ENCODE results near the gene STAG3. TPM values are rescaled to one million over a fixed set of nuclear protein-coding genes. Genes with fewer than 3 reads are reported as not detected.
"Not testable (repeated sequence)": the region's sequence is repeated elsewhere in the genome, so short reads cannot be mapped to it uniquely, and the experiment has no call there.

Gene STAG3
- total RNA-seq, 2 donors from 2014 or later, result 7.8 to 22.1 TPM

- Mint-ChIP-seq H3K4me3 (peak overlapping the region; percentile 97), H3K27ac (peak overlapping the region; percentile 98), H3K36me3 (ENCODE audit: low read depth) (peaks cover 88% of the 10 kb centered on the region), H3K27me3 (no peaks in the 10 kb centered on the region), H3K9me3 (no peaks in the 10 kb centered on the region), H3K4me1 (peaks cover 17% of the 10 kb centered on the region)
- ATAC-seq (replicated peaks), result no peak
Observed at GRCh38 chr7:100222445-100223132, 44.9 kb downstream of the STAG3 start.

- not testable (repeated sequence) for H3K9me3 Mint-ChIP-seq, H3K27me3 Mint-ChIP-seq
- H3K27ac Mint-ChIP-seq, result peak overlapping the region; percentile 98
- peak overlapping the region; percentile 97 for H3K4me3 Mint-ChIP-seq
- H3K4me1 Mint-ChIP-seq, result peaks cover 16% of the 10 kb centered on the region
- peak; percentile 11 for ATAC-seq (replicated peaks)
- H3K36me3 Mint-ChIP-seq (ENCODE audit: low read depth), result peaks cover 94% of the 10 kb centered on the region
Observed at GRCh38 chr7:100223376-100223927, 45.7 kb downstream of the STAG3 start.

DNA sequence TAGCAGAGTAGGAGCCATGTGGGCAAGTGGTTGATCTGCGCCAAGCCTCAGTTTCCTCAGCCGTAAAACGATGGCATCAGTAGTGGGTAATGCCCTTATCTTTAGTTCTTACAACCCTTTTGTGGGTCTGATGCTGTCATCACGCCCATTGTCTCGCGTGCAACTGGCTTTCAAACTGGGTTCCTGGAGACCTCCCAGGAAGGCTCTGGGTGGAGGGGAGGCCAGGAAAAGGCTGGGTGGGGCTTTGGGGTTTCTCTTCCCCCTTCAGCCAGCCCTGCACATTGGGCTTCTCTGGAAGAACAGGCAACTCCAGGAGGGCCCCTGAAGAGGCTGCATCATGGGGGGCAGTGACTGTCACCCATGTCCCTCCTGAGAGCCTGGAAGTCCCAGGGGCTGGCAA is 47.2 kb downstream of the STAG3 start:
- H3K36me3 Mint-ChIP-seq (ENCODE audit: low read depth), result peaks cover 92% of the 10 kb centered on the region
- not testable (repeated sequence) for H3K9me3 Mint-ChIP-seq; H3K4me1 Mint-ChIP-seq; ATAC-seq (replicated peaks); H3K27me3 Mint-ChIP-seq
- H3K4me3 Mint-ChIP-seq, result peak overlapping the region; percentile 97
- peak overlapping the region; percentile 98 for H3K27ac Mint-ChIP-seq

DNA sequence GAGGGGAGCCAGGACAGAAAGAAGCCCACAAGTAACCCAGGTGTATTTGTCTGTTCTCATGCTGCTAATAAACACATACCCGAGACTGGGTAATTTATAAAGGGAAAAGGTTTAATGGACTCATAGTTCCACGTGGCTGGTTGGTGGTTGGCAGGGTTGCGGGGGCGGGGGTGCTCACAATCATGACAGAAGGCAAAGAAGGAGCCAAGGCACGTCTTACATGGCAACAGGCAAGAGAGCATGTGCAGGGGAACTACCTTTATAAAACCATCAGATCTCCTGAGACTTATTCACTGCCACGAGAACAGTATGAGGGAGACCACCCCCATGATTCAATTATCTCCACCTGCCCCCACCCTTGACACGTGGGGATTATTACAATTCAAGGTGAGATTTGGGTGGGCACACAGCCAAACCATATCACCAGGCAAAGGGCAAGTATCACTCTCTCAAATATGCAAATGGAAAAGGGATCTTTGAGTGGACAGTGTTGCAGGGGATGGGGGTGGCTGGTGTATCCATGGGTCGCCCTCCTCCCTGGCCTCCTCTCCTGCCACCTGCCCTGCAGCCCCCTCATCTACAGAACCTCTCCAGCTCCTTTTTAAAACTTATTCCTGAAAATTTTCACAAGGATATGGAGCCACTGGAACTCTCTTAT is 57.1 kb downstream of the STAG3 start:
- Mint-ChIP-seq H3K36me3 (ENCODE audit: low read depth) (peaks cover 46% of the 10 kb centered on the region), H3K27ac (peak overlapping the region; percentile 87), H3K4me1 (peaks cover 30% of the 10 kb centered on the region), H3K4me3 (peak overlapping the region; percentile 41)
- H3K9me3 Mint-ChIP-seq, H3K27me3 Mint-ChIP-seq: not testable (repeated sequence)
- ATAC-seq (replicated peaks), result peak; percentile 78

- ATAC-seq (replicated peaks); H3K27me3 Mint-ChIP-seq; H3K9me3 Mint-ChIP-seq; H3K4me3 Mint-ChIP-seq: not testable (repeated sequence)
- peaks cover 21% of the 10 kb centered on the region for H3K4me1 Mint-ChIP-seq
- peaks cover 11% of the 10 kb centered on the region for H3K36me3 Mint-ChIP-seq (ENCODE audit: low read depth)
- H3K27ac Mint-ChIP-seq, result peak overlapping the region; percentile 41
Observed at GRCh38 chr7:100239975-100240374, 62.3 kb downstream of the STAG3 start.

DNA sequence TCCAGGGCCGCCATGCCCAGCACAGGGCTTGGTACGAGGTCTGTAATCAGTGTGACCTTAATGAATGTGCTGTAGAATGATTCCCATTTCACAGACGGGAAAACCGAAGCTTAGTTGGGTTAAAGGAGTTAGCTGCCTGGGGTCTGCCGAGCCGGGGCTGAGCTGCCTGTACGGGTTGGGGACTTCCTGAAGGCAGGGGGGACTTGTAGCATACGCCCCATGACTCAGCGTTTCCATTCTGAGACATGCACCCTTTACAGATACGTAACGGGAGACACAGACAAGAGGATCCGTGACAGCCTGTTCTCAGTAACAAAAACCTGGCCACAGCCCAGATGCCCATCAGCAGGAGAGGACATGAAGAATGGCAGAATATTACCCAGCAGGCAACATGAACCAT is 65.7 kb downstream of the STAG3 start:
- not testable (repeated sequence) for H3K27me3 Mint-ChIP-seq; H3K36me3 Mint-ChIP-seq (ENCODE audit: low read depth); H3K9me3 Mint-ChIP-seq
- H3K27ac Mint-ChIP-seq, result peak overlapping the region; percentile 81
- peak overlapping the region; percentile 53 for H3K4me3 Mint-ChIP-seq
- H3K4me1 Mint-ChIP-seq, result peaks cover 16% of the 10 kb centered on the region
- ATAC-seq (replicated peaks), result peak; percentile 97

GRCh38 chr7:100244988-100245605 is 67.4 kb downstream of the STAG3 start:
- H3K27ac Mint-ChIP-seq, result peak overlapping the region; percentile 65
- H3K4me3 Mint-ChIP-seq; H3K36me3 Mint-ChIP-seq (ENCODE audit: low read depth); H3K27me3 Mint-ChIP-seq; H3K9me3 Mint-ChIP-seq; ATAC-seq (replicated peaks): not testable (repeated sequence)
- H3K4me1 Mint-ChIP-seq, result peaks cover 12% of the 10 kb centered on the region

DNA sequence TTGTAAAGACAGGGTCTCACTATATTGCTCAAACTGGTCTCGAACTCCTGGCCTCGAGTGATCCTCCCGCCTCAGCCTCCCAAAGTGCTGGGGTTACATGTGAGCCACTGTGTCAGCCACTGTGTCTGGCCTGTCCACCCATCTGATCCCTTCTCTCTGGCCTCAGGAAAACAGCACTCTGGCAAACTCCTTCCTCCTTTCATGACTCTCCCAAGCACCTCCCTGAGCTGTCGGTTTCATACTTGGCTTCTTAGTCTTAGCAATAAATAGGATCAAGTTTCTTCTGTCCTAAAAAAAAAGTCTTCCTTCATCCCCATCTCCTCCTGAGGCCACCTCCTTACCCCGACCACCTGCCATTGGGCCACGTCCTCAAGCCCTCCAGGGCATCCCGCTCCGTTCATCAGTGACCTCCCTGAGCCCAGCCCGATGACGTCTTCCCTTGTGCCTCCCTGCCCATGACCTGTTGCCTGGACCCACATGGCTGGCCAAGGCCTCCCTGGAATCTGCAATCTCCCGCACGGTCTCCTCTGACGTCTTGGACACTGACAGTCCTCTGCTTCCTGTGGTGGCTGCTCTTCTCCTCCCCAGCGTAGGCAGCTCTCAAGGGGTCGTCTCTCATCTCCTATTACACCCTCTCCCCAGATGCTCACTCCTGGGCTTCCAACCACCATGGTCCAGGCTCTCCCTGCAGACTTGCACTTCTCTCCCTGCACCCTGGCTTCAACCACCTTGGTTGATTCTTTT is 68.6 kb downstream of the STAG3 start:
- not testable (repeated sequence) for H3K4me3 Mint-ChIP-seq; H3K36me3 Mint-ChIP-seq (ENCODE audit: low read depth); H3K9me3 Mint-ChIP-seq; ATAC-seq (replicated peaks); H3K27me3 Mint-ChIP-seq
- Mint-ChIP-seq H3K4me1 (peaks cover 12% of the 10 kb centered on the region), H3K27ac (peak overlapping the region; percentile 17)

GRCh38 chr7:100246865-100247137 is 69.1 kb downstream of the STAG3 start:
- not testable (repeated sequence) for H3K27me3 Mint-ChIP-seq; H3K36me3 Mint-ChIP-seq (ENCODE audit: low read depth); ATAC-seq (replicated peaks); H3K9me3 Mint-ChIP-seq; H3K27ac Mint-ChIP-seq; H3K4me3 Mint-ChIP-seq
- peaks cover 12% of the 10 kb centered on the region for H3K4me1 Mint-ChIP-seq

- Mint-ChIP-seq H3K36me3 (ENCODE audit: low read depth) (no peaks in the 10 kb centered on the region), H3K4me1 (peaks cover 12% of the 10 kb centered on the region), H3K27ac (no peak overlapping the region), H3K9me3 (no peaks in the 10 kb centered on the region), H3K4me3 (no peak overlapping the region), H3K27me3 (no peaks in the 10 kb centered on the region)
- ATAC-seq (replicated peaks), result no peak
Observed at GRCh38 chr7:100247152-100247757, 69.5 kb downstream of the STAG3 start.

GRCh38 chr7:100248483-100248882 is 70.8 kb downstream of the STAG3 start:
- H3K27me3 Mint-ChIP-seq, result no peaks in the 10 kb centered on the region
- no peak for ATAC-seq (replicated peaks)
- H3K4me3 Mint-ChIP-seq, result no peak overlapping the region
- no peak overlapping the region for H3K27ac Mint-ChIP-seq
- H3K4me1 Mint-ChIP-seq, result peaks cover 6% of the 10 kb centered on the region
- no peaks in the 10 kb centered on the region for H3K9me3 Mint-ChIP-seq
- no peaks in the 10 kb centered on the region for H3K36me3 Mint-ChIP-seq (ENCODE audit: low read depth)

DNA sequence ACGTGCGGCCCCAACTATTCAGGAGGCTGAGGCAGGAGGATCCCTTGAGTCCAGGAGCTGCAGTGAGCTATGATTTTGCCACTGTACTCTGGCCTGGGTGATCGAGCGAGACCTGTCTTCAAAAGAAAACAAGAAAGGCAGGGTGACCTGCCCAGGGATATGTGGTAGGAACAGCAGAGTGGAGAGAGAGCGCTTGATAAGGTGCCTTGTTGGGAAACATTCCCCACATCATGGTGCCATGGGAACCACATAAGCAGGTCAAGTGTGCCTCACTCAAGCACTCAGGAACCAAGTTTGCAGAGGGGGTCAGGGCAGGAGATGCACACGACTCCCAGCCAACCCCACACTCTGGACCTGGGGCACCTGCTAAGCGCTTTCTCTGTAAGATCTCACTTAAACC is 79.3 kb downstream of the STAG3 start:
- H3K4me1 Mint-ChIP-seq, result peaks cover under 1% of the 10 kb centered on the region
- H3K27ac Mint-ChIP-seq, result no peak overlapping the region
- H3K27me3 Mint-ChIP-seq, result no peaks in the 10 kb centered on the region
- no peak overlapping the region for H3K4me3 Mint-ChIP-seq
- H3K9me3 Mint-ChIP-seq, result no peaks in the 10 kb centered on the region
- no peak for ATAC-seq (replicated peaks)
- no peaks in the 10 kb centered on the region for H3K36me3 Mint-ChIP-seq (ENCODE audit: low read depth)

- ATAC-seq (replicated peaks); H3K4me1 Mint-ChIP-seq; H3K27me3 Mint-ChIP-seq; H3K9me3 Mint-ChIP-seq; H3K36me3 Mint-ChIP-seq (ENCODE audit: low read depth); H3K4me3 Mint-ChIP-seq; H3K27ac Mint-ChIP-seq: not testable (repeated sequence)
Observed at GRCh38 chr7:100259984-100260383, 82.3 kb downstream of the STAG3 start.

GRCh38 chr7:100262896-100263295 is 85.2 kb downstream of the STAG3 start:
- not testable (repeated sequence) for ATAC-seq (replicated peaks); H3K27ac Mint-ChIP-seq; H3K4me1 Mint-ChIP-seq; H3K9me3 Mint-ChIP-seq; H3K36me3 Mint-ChIP-seq (ENCODE audit: low read depth); H3K27me3 Mint-ChIP-seq; H3K4me3 Mint-ChIP-seq

All from activated T-helper 17 cell treated with anti-CD3 and anti-CD28 coated beads, Interleukin-2, amount 50 U/mL, for 72 hours (primary cell).